Measurements from ENCODE around the gene CACNA1E.

The CACNA1E gene

GRCh38 chr1:181798191-181798926 lies 315.0 kb downstream of the CACNA1E start:
- Histone ChIP-seq H3F3A (ENCODE audit: insufficient read depth) (no peaks in the 10 kb centered on the region), H3K27me3 (ENCODE audit: low read length) (no peaks in the 10 kb centered on the region), H3K9ac (ENCODE audit: low read length) (no peak overlapping the region), H3K4me2 (ENCODE audit: low read depth, low read length, poor library complexity, severe bottlenecking) (no peak overlapping the region), H3K79me2 (ENCODE audit: insufficient read depth, low read length) (no peaks in the 10 kb centered on the region), H3K9me3 (ENCODE audit: insufficient read depth, low read length) (no peaks in the 10 kb centered on the region), H2AFZ (ENCODE audit: low read depth, low read length, severe bottlenecking) (no peak overlapping the region), H3K36me3 (ENCODE audit: low read length) (no peaks in the 10 kb centered on the region), H3K27ac (ENCODE audit: low read depth, low read length) (no peak overlapping the region), H3K9me2 (replicated peaks; ENCODE audit: insufficient read depth, low read length) (no peaks in the 10 kb centered on the region), H3K4me3 (ENCODE audit: insufficient read depth, low read length, poor library complexity, severe bottlenecking) (no peak overlapping the region), H4K20me1 (ENCODE audit: low read depth, low read length) (no peaks in the 10 kb centered on the region)
- TF ChIP-seq CTCF (IDR thresholded peaks at IDR 0.05; ENCODE audit: insufficient read depth, low read length, poor library complexity, severe bottlenecking): no peak
- no peak for TF ChIP-seq EZH2phosphoT487 (conservative IDR thresholded peaks at IDR 0.05; ENCODE audit: low read length)

- H3K9ac ChIP-seq (ENCODE audit: low read length): no peak overlapping the region
- no peaks in the 10 kb centered on the region for H3K27me3 ChIP-seq (ENCODE audit: low read length)
- no peak overlapping the region for H3K4me3 ChIP-seq (ENCODE audit: insufficient read depth, low read length, poor library complexity, severe bottlenecking)
- no peak overlapping the region for H2AFZ ChIP-seq (ENCODE audit: low read depth, low read length, severe bottlenecking)
- H3K9me2 ChIP-seq (replicated peaks; ENCODE audit: insufficient read depth, low read length): no peaks in the 10 kb centered on the region
- H3K9me3 ChIP-seq (ENCODE audit: insufficient read depth, low read length): no peaks in the 10 kb centered on the region
- no peaks in the 10 kb centered on the region for H3K79me2 ChIP-seq (ENCODE audit: insufficient read depth, low read length)
- no peaks in the 10 kb centered on the region for H4K20me1 ChIP-seq (ENCODE audit: low read depth, low read length)
- no peaks in the 10 kb centered on the region for H3F3A ChIP-seq (ENCODE audit: insufficient read depth)
- no peak overlapping the region for H3K4me2 ChIP-seq (ENCODE audit: low read depth, low read length, poor library complexity, severe bottlenecking)
- H3K36me3 ChIP-seq (ENCODE audit: low read length): no peaks in the 10 kb centered on the region
- no peak overlapping the region for H3K27ac ChIP-seq (ENCODE audit: low read depth, low read length)
- TF ChIP-seq CTCF (IDR thresholded peaks at IDR 0.05; ENCODE audit: insufficient read depth, low read length, poor library complexity, severe bottlenecking) (no peak), EZH2phosphoT487 (conservative IDR thresholded peaks at IDR 0.05; ENCODE audit: low read length) (no peak)
Measured at GRCh38 chr1:181801617-181802016, 318.3 kb downstream of the CACNA1E start.

- H3K27me3 ChIP-seq (ENCODE audit: low read length): no peaks in the 10 kb centered on the region
- no peaks in the 10 kb centered on the region for H3K9me2 ChIP-seq (replicated peaks; ENCODE audit: insufficient read depth, low read length)
- H3K4me2 ChIP-seq (ENCODE audit: low read depth, low read length, poor library complexity, severe bottlenecking): no peak overlapping the region
- no peaks in the 10 kb centered on the region for H3K9me3 ChIP-seq (ENCODE audit: insufficient read depth, low read length)
- TF ChIP-seq CTCF (IDR thresholded peaks at IDR 0.05; ENCODE audit: insufficient read depth, low read length, poor library complexity, severe bottlenecking) (no peak), EZH2phosphoT487 (conservative IDR thresholded peaks at IDR 0.05; ENCODE audit: low read length) (no peak)
- H2AFZ ChIP-seq (ENCODE audit: low read depth, low read length, severe bottlenecking): no peak overlapping the region
- no peaks in the 10 kb centered on the region for H3K36me3 ChIP-seq (ENCODE audit: low read length)
- no peak overlapping the region for H3K4me3 ChIP-seq (ENCODE audit: insufficient read depth, low read length, poor library complexity, severe bottlenecking)
- H3K27ac ChIP-seq (ENCODE audit: low read depth, low read length): no peak overlapping the region
- no peaks in the 10 kb centered on the region for H3F3A ChIP-seq (ENCODE audit: insufficient read depth)
- H3K79me2 ChIP-seq (ENCODE audit: insufficient read depth, low read length): no peaks in the 10 kb centered on the region
- no peaks in the 10 kb centered on the region for H4K20me1 ChIP-seq (ENCODE audit: low read depth, low read length)
- H3K9ac ChIP-seq (ENCODE audit: low read length): no peak overlapping the region
Measured at GRCh38 chr1:181802466-181802865, 319.1 kb downstream of the CACNA1E start.

All from SU-DHL-6 (cell line).